Parathyroid adenoma (tissue), 2 donors: ENCODE results near the gene FAM98C.
"Not testable (repeated sequence)": the region's sequence is repeated elsewhere in the genome, so short reads cannot be mapped to it uniquely, and the experiment has no call there.

Source experiments
- H2AFZ ChIP-seq: fragments of 300-600 bp; sonication (generic); one replicate; pipeline ENCODE4 v1.7.0; 2017; ENCODE audit warnings: antibody characterized with exemption, mild to moderate bottlenecking
- H3K27ac ChIP-seq: fragments of 300-600 bp; sonication (generic); one replicate; pipeline ENCODE4 v1.7.0; 2017
- H3K27me3 ChIP-seq: fragments of 300-600 bp; sonication (generic); one replicate; pipeline ENCODE4 v1.7.0; 2017; ENCODE audit warnings: low read length; ENCODE audit not compliant: control insufficient read depth, insufficient read depth
- H3K36me3 ChIP-seq: fragments of 300-600 bp; sonication (generic); one replicate; pipeline ENCODE4 v1.7.0; 2017; ENCODE audit warnings: low read length; ENCODE audit not compliant: control insufficient read depth, insufficient read depth
- H3K4me1 ChIP-seq: fragments of 300-600 bp; sonication (generic); one replicate; pipeline ENCODE4 v1.7.0; 2017; ENCODE audit warnings: control low read depth
- H3K4me2 ChIP-seq: fragments of 300-600 bp; sonication (generic); one replicate; pipeline ENCODE4 v1.7.0; 2017; ENCODE audit warnings: low read length
- H3K4me3 ChIP-seq: fragments of 300-600 bp; sonication (generic); one replicate; pipeline ENCODE4 v1.7.0; 2017; ENCODE audit warnings: low read depth, low read length
- H3K79me2 ChIP-seq: fragments of 300-600 bp; sonication (generic); one replicate; pipeline ENCODE4 v1.7.0; 2017; ENCODE audit warnings: control low read depth
- H3K9ac ChIP-seq: fragments of 300-600 bp; sonication (generic); one replicate; pipeline ENCODE4 v1.7.0; 2017; ENCODE audit warnings: mild to moderate bottlenecking
- H3K9me3 ChIP-seq: fragments of 300-600 bp; sonication (generic); one replicate; pipeline ENCODE4 v1.7.0; 2017; ENCODE audit warnings: low read length; ENCODE audit not compliant: control insufficient read depth
- CTCF ChIP-seq: fragments of 300-600 bp; sonication (generic); IDR thresholded peaks from one replicate; pipeline ENCODE4 v1.7.0; 2017; ENCODE audit warnings: antibody characterized with exemption, mild to moderate bottlenecking
- donor health status: primary hyperparathyroidism.

FAM98C gene

DNA sequence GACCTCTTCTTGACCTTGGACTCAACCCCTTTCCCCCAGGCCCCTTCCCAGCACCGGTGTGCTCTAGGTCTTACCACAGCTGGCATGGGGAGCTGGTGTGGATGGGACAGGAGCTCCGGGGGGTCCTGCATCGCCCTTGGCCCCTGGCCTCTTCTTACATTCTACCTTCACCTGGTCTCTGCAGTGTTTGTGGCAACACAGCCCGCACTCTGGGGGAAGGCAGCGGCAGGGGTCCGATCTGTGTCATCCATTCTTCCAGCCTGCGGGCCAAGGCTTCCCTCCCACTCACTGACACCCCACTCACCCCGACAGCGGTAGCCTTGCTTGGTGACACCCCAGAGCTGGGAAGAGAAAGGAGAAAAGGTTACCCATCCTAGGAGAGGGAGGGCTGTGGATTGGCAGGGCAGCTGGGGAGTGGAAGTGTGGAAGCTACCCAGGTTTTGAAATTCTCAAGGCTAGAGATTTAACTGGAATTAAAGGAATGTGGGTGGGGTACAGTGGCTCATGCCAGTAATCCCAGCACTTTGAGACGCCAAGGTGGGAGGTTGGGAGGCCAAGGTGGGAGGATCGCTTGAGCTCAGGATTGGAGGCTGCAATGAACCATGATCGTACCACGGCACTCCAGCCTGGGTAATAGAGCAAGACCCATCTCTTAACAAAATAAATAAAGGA lies 8.3 kb downstream of the FAM98C start:
- Histone ChIP-seq H3K27ac (no peak overlapping the region), H2AFZ (no peak overlapping the region), H3K4me2 (no peak overlapping the region), H3K36me3 (no peaks in the 10 kb centered on the region), H3K79me2 (no peaks in the 10 kb centered on the region), H3K4me3 (no peak overlapping the region), H3K27me3 (no peaks in the 10 kb centered on the region), H3K9me3 (no peaks in the 10 kb centered on the region), H3K9ac (no peak overlapping the region), H3K4me1 (no peaks in the 10 kb centered on the region)
- no peak for TF ChIP-seq CTCF

DNA sequence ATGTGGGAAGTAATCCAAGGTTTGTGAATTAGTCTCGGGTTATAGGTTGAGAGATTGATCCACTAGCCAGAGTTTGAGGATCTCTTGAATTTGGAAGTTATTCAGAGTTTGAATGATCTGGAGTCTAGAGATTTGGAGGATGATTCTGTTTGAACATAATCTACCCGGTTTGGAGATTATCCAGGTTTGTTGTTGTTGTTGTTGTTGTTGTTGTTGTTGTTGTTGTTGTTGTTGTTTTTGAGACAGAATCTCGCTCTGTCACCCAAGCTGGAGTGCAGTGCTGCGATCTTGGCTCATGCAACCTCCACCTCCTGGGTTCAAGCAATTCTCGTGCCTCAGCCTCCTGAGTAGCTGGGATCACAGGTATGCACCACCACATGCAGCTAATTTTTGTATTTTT lies 9.0 kb downstream of the FAM98C start:
- H3K27me3 ChIP-seq, H3K9me3 ChIP-seq, H3K4me2 ChIP-seq, H3K4me3 ChIP-seq, H2AFZ ChIP-seq, H3K27ac ChIP-seq, H3K36me3 ChIP-seq, H3K79me2 ChIP-seq, H3K9ac ChIP-seq, H3K4me1 ChIP-seq: not testable (repeated sequence)

GRCh38 chr19:38412491-38412890 lies 9.6 kb downstream of the FAM98C start:
- no peak overlapping the region for H2AFZ ChIP-seq
- TF ChIP-seq CTCF: no peak
- no peak overlapping the region for H3K27ac ChIP-seq
- H3K9me3 ChIP-seq: no peaks in the 10 kb centered on the region
- H3K79me2 ChIP-seq: no peaks in the 10 kb centered on the region
- H3K4me2 ChIP-seq: no peak overlapping the region
- no peak overlapping the region for H3K9ac ChIP-seq
- no peaks in the 10 kb centered on the region for H3K36me3 ChIP-seq
- no peaks in the 10 kb centered on the region for H3K27me3 ChIP-seq
- no peaks in the 10 kb centered on the region for H3K4me1 ChIP-seq
- no peak overlapping the region for H3K4me3 ChIP-seq

GRCh38 chr19:38412961-38413360 lies 10.1 kb downstream of the FAM98C start:
- Histone ChIP-seq H3K27me3 (no peaks in the 10 kb centered on the region), H3K4me3 (no peak overlapping the region), H3K4me1 (peaks cover under 1% of the 10 kb centered on the region), H3K27ac (no peak overlapping the region), H3K9ac (no peak overlapping the region), H3K79me2 (no peaks in the 10 kb centered on the region), H3K36me3 (no peaks in the 10 kb centered on the region), H3K4me2 (no peak overlapping the region), H2AFZ (no peak overlapping the region), H3K9me3 (no peaks in the 10 kb centered on the region)
- TF ChIP-seq CTCF: no peak

DNA sequence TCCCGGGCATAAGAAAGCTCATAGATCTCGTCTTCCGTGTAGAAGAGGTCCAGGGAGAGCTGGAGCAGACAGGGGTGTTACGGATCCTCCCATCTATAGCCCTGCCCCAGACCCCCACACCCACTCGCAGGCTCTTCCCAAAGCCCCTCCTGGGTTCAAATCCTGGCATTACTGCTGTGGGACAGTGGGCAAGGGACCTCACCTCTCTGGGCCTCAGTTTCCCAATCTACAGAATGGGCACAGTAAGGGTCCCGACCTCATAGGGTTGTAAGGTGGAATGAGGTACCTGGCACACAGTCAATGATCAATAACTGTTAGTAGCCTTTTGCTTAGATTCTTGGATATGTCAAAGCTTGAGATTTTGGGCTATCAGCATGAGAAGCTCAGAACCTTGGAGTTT lies 10.5 kb downstream of the FAM98C start:
- H3K36me3 ChIP-seq: no peaks in the 10 kb centered on the region
- H3K27me3 ChIP-seq: no peaks in the 10 kb centered on the region
- peaks cover 3% of the 10 kb centered on the region for H3K4me1 ChIP-seq
- no peaks in the 10 kb centered on the region for H3K79me2 ChIP-seq
- no peak overlapping the region for H3K27ac ChIP-seq
- H3K9ac ChIP-seq: no peak overlapping the region
- H3K4me3 ChIP-seq: no peak overlapping the region
- H2AFZ ChIP-seq: no peak overlapping the region
- H3K9me3 ChIP-seq: no peaks in the 10 kb centered on the region
- H3K4me2 ChIP-seq: no peak overlapping the region
- TF ChIP-seq CTCF: no peak
